Erythroblast (primary cell): ENCODE data around the gene DHRSX.

Experiments used
- GATA1 ChIP-seq: IDR thresholded peaks from 2 replicates; pipeline ENCODE4 v1.6.1; 2011; ENCODE audit warnings: low read depth, mild to moderate bottlenecking, control low read depth, low read length, moderate library complexity
- POLR2A ChIP-seq: IDR thresholded peaks from 2 replicates; pipeline ENCODE4 v1.6.1; 2011; ENCODE audit warnings: mild to moderate bottlenecking, low read length

DNA sequence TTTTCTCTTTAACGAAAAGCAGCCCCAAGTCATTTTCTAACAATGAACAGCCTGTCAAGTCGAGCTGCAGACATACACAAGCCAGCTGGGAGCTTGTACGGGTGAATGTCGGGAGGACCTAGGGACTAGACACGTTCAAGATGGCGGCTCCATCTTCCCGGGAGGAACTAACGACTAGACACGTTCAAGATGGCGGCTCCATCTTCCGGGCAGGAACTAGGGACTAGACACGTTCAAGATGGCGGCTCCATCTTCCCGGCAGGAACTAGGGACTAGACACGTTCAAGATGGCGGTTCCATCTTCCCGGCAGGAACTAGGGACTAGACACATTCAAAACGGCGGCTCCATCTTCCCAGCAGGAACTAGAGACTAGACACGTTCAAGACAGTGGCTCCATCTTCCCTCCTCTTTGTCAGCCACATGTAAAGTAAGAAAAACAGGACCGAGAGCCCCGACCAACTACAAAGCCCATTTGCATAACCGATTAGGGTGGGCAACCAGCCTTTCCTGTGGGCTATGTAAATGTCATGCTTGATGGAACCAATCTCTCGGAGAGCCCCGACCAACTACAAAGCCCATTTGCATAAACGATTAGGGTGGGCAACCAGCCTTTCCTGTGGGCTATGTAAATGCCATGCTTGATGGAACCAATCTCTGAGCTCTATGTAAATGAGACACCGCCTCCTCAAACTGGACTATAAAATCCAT is 175.5 kb downstream of the DHRSX start:
- no peak for TF ChIP-seq POLR2A
- no peak for TF ChIP-seq GATA1
